GM19468 (cell line): ENCODE measurements around the gene OR11A1.

ENCODE experiments used
- ATAC-seq: cut with Tn5 transposase; IDR thresholded peaks from one replicate; pipeline ENCODE4 v1.9.1; 2021; ENCODE audit warnings: mild to moderate bottlenecking, moderate library complexity, moderate number of reproducible peaks; ENCODE audit not compliant: unreplicated experiment; ENCODE audit errors: extremely low read depth

OR11A1 gene

GRCh38 chr6:29403801-29404200 is 53.1 kb downstream of the OR11A1 start:
- ATAC-seq, result no peak

- ATAC-seq, result no peak
Observed at GRCh38 chr6:29399525-29399924, 57.3 kb downstream of the OR11A1 start.

- ATAC-seq, result no peak
Observed at GRCh38 chr6:29395331-29395730, 61.5 kb downstream of the OR11A1 start, which contains the start of gene OR12D2. Gene OR12D2, plus strand, starts transcription at chr6:29395631. Its CDS starts 1,069 bp downstream, at chr6:29396700.

- ATAC-seq, result no peak
Observed at GRCh38 chr6:29388533-29388932, 68.3 kb downstream of the OR11A1 start.

- no peak for ATAC-seq
Observed at GRCh38 chr6:29376003-29376402, 80.9 kb downstream of the OR11A1 start.
